HG03469 (cell line): ENCODE results near the gene SYVN1.
"Not testable (repeated sequence)": the region's sequence is repeated elsewhere in the genome, so short reads cannot be mapped to it uniquely, and the experiment has no call there.

Source experiments
- ATAC-seq: cut with Tn5 transposase; IDR thresholded peaks from one replicate; pipeline ENCODE4 v1.9.1; 2021; ENCODE audit warnings: mild to moderate bottlenecking, moderate library complexity, moderate number of reproducible peaks; ENCODE audit not compliant: unreplicated experiment

Gene SYVN1

GRCh38 chr11:65128182-65129145 lies 5.9 kb downstream of the SYVN1 start:
- ATAC-seq, result no peak

DNA sequence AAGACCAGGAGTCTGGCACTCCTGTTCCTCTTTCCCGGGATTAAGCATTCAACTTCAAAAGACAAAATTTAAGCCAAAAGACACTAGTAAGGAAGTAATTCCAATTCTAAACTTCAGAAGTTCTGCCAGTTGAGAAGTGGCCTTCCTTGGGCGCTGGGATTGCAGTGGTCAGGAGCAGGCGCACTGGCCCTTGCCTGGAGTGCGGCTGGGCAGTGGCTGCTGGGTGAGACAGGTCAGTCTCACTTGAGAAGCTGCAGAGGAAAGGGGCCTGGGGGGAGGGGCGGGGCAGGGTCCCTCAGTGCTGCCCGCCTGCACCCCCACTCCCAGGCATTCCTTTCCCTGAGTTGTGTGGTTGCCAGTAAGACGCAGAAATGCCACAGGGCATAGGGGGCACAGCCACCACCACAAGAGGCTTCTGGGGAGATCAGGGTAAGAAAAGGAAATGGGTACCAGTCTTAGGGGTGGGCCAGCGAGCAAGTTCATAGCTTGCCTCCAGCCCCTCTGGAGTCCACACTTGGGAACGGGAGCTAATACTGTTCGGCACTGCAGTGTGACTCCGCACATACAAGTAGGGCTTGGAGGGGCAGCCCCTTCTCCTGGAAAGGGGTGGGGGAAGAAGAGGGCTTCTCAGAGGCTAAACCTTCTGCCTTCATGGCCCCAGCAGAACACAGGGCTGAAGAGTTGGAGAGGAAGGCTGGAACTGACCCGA lies 6.7 kb downstream of the SYVN1 start:
- no peak for ATAC-seq

GRCh38 chr11:65126624-65127274 lies 7.6 kb downstream of the SYVN1 start:
- ATAC-seq, result no peak

- no peak for ATAC-seq
Measured at GRCh38 chr11:65125197-65126056, 8.9 kb downstream of the SYVN1 start.

DNA sequence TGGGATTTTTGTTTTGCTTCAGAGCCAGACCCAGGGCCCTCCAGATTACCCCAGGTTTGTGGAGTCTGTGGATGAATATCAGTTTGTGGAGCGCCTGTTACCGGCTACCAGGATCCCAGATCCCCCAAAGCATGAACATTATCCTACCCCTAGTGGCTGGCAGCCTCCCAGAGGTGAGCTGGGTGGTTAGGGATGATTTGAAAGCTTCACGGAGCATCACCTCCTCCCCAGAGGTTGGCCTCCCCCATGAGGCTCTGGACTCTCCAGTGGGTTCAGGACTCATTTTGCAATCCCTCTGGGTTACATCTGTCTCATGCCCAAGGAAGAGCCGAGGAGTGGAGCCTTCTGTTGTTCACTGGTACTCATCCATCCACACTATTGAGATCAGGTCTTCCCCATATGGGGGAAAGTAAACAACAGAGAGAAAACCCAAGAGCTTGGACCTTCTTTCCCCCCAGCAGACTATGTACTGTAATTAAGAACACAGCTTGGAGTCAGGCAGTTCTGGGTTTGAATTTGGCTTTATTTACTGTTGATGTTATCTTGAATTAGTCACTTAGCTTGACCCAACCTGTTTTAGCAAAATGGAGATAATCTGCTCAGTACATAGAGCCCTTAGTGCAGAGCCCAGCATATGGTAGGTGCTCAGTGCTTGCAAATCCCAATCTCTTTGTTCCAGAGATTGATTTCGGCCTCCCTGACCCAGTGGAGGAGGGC lies 9.7 kb downstream of the SYVN1 start:
- no peak for ATAC-seq

DNA sequence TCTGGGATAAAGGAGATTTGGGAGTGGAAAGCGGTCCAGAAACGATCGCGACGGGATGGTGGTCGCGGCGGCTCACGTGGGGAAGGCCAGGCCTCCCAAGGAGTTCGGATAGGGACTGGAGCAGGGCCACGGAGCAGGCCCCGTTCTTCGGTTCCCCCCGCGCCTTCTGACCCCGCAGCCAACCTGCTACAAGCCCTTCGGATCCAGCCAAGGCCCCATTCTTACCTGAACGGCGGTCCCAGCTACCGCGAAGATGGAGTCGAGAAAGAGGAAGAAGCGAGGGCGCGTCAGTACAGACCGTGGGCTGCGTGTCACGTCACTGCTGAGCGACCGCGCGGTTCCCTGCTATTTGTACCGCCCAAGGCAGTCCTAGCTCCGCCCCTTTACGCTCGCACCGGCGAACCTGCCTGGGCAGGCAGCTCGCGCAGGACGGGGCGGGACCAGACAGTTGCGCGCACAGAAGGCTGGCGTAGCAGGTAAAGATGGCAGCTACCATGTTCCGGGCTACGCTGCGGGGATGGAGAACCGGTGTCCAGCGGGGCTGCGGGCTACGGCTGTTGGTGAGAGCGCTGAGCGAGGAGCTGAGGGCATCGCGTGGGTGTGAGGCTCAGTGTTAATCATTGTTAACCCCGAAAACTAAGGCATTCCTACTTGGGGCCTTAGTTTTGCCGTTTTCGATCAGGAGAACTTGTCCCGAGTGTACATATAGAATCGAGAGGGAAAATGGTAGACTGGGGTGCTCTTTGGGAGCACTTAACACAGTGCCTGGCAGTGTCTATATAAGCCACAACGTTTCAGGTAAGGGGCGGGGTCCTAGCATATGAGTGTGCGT lies 12.2 kb downstream of the SYVN1 start, which contains the start of the genes FAU and MRPL49:
FAU (minus strand) TSS at position 270 of the 832 bp plus-strand sequence. CDS start 321 bp downstream, outside the sequence.
MRPL49 (plus strand) TSS at position 457 of the 832 bp plus-strand sequence; CDS start at position 483, 26 bp downstream.
- ATAC-seq, result peak; percentile 38

DNA sequence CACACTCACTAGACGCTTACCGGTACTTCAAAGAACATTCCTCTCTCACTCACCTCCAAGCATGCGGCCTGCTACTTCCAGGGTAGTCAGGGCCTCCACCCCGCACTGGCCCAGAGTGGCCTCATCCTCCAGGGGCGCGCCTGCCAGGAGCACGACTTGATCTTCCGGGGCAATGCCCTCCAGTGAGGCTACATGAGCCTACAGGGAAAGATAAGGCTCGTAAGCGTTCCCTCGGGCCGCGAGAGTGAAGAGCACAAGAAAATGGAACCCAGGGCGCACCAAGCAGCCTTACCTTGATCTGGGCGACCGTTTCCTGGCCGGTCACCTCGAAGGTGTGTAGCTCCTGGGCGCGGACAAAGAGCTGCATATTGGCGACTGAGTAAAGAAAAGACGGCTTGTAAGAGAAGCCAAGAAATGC lies 12.9 kb downstream of the SYVN1 start:
- ATAC-seq, result no peak

DNA sequence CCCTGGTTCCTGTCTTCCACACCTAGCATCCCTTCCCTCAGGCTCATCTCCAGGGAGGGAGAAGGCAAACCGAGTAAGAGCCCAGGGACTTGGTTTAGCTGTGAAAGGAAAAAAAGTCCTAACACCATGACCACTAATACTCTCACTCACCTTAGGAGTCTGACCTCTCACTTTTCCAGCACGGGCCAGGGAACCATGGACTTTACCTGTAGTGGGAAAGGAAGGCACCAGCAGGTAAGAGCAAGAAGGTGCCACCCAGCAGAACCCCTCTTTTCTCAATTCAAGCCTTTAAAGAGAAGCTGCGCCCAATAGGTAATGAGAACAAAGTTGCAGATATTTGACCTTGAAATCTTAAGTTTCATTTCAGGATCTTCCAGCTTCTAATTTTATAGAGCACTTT lies 13.5 kb downstream of the SYVN1 start:
- ATAC-seq, result no peak

DNA sequence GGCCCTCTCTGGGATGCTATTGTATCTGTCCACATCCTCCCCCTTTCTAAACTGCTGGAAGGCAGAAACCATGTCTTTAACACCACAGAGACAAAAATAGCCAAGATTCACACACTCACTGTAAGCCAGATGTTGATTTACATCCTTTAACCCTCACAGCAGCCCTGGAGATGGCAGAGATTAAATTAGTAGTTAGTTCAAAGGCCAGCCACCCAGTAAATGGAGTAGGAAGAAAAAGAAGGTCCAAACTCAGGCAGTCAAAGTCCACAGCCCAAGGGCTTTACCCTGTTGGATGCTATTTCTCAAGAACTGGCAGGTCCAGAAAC lies 14.7 kb downstream of the SYVN1 start:
- no peak for ATAC-seq

DNA sequence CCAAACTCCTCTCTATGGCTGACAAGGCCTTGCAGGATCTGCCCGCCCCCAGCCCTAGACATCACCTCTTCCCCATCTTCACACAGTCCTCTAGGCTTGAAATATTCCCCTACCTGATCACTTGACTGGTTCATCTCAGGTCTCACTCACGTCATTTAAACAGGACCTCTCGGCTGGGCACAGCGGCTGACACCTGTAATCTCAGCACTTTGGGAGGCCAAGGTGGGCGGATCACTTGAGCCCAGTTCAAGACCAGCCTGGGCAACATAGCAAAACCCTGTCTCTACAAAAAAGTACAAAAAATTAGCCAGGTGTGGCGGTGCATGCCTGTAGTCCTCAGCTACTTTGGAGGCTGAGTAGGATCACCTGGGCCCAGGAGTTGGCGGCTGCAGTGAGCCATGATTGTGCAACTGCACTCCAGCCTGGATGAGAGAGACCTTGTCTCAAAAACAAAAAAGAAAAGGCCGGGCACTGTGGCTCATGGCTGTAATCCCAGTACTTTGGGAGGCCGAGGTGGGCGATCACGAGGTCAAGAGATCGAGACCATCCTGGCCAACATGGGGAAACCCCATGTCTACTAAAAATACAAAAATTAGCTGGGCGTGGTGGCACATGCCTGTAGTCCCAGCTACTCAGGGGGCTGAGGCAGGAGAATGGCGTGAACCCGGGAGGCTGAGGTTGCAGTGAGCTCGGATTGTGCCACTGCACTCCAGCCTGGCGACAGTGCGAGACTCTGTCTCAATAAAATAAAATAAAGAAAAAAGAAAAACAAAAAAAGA lies 15.2 kb downstream of the SYVN1 start:
- not testable (repeated sequence) for ATAC-seq

- ATAC-seq, result no peak
Measured at GRCh38 chr11:65118097-65118837, 16.1 kb downstream of the SYVN1 start.

DNA sequence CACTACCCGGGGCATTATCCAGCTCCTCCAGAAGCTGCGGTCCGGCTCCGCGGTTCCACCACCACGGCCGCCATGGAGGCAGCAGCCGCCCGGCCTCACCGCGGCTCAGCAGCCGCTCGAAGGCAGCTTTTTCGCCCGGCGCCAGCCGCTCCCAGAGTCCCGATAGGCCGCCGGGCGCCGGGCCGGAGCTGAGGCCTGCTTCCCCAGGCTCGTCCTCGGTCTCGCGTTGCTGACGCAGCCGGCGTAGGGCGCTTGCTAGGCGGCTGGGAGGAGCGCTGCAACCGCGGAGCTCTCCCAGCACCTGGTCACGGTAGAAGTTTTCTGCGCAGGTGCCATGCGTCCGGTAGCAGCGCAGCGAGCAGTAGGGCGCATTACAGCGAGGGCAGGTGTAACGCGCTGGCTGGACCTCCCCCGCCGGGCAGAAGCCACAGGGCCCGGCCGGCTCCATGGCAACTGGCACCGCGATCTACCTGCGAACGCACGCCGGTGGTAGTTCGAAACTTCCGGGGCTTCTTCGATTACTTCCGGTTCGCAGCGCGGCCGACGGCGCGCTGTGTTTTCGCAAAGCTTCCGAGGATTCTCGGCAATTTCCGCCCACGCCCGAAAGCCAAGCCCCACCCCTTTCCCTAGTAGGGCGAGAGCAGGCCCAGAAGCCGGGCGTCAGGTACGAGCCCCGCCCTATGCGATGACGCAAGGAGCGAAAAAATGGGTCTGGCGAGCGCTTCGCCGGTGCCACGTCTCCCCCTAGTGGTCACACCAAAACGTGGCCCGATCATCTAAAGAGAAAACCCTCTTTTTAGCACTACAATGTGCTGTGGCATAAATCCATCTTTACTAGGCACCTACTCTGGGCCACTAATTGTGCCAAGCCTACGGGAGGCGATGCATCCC lies 16.9 kb downstream of the SYVN1 start, which contains the start of gene ZNHIT2:
ZNHIT2 (minus strand) TSS at position 496 of the 891 bp plus-strand sequence; CDS start at position 448, 48 bp downstream.
- peak; percentile 42 for ATAC-seq

DNA sequence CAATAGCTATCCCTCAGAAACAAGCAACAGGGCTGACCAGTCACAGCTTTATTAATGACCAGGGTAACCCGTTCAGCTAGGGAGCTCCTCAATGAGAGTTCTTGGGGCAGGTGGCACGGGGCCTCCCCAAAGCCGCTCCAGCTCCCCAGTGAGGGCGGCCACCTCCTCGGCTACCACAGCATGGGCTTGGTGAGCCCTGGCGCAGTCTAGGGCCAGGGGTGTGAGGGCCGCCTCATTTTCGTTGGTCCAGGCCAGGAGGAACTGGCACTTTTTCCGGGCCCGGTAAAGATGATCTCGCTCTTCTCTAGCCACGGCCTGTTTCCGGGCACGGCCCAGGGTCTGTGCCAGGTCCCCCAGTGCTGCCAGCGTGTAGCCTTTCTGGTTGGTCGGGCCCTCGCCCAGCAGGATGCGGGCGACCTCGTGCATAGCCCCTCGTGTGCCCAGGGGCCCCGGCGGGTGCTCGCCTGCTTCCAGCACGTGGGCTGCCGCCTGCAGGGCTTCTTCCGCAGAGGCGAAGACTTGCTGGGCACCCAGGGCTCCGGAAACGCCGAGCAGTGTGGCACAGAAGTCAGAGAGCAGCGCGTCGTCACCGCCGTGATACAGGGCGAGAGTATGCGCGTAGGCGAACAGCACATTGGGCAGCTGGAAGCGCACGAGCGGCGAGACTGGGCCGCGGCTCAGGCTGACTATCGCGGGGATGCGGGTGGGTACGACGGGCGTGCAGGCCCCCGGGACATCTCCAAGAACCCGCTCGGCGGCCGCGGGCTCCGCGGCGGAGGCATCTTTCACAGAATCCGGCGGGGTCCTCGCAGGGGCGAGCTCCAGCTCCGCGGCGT lies 17.7 kb downstream of the SYVN1 start:
- no peak for ATAC-seq

DNA sequence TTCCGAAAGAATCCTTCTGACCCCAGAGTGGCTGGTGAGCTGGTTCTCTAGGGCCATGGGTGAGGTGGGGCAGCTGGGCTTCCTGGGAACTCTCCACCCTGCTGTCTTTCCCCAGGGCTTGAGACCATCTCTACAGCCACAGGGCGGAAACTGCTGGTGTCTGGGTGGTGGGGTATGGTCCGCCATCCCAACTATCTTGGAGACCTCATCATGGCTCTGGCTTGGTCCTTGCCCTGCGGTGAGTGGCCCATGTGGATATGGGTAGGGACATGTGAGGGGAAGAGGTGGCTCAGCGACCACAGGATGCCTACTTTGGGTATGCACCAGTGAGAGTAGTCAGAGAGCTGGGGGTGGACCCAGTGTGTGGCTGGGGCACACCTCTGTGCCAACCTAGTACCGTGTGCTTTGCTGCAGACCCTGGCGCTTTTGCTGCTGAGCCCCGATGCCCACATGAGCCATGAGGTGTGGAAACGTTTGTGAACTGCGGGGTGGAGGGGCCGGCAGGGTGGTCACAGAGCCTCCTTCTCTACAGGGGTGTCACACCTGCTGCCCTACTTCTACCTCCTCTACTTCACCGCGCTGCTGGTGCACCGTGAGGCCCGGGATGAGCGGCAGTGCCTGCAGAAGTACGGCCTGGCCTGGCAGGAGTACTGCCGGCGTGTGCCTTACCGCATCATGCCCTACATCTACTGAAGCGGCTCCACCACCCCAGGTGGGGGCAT lies 18.8 kb downstream of the SYVN1 start:
- no peak for ATAC-seq
